A549 (cell line): ENCODE data around the gene ALDH16A1. TPM values are rescaled to one million over a fixed set of nuclear protein-coding genes. Genes with fewer than 3 reads are reported as not detected.
"Not testable (repeated sequence)": the region's sequence is repeated elsewhere in the genome, so short reads cannot be mapped to it uniquely, and the experiment has no call there.

Source experiments
- ATAC-seq, 2 experiments: fragments of 200-7000 bp in 1 of 2; fragments of >200 bp in 1 of 2; cut with Nextera tagmentation in 1 of 2; cut with Tn5 transposase in 1 of 2; 3 replicates each; pipeline versions ENCODE4 v1.8.0 to v1.9.1; 2018 to 2020; ENCODE audit warnings: mild to moderate bottlenecking in 1 of 2, moderate library complexity in 1 of 2
- CTCF ChIA-PET: fragments of 300-600 bp; sonication (Branson Sonifier 250); formaldehyde crosslinking; extraction: SDS; loops from one replicate; lab custom pipeline; 2021; ENCODE audit warnings: antibody characterized with exemption, inconsistent platforms; lab: Yijun Ruan, JAX
- POLR2A ChIA-PET: fragments of 350-600 bp; formaldehyde crosslinking; extraction: SDS; loops from one replicate; lab custom pipeline; 2021; ENCODE audit warnings: antibody characterized with exemption, inconsistent platforms; lab: Yijun Ruan, JAX
- DNase-seq, 2 experiments: peaks; one replicate each; pipeline versions ENCODE4 v3.0.0 to v3.0.0-alpha.2; 2011 to 2016; ENCODE audit warnings: low read depth in 1 of 2, low spot score in 1 of 2
- FAIRE-seq: peaks from 2 replicates; lab custom pipeline; 2011; peaks lifted over from hg19 to GRCh38; lab: Jason Lieb, UNC
- H3K27ac ChIP-seq, 2 experiments: fragments of >200 bp; sonication (Bioruptor Twin); formaldehyde crosslinking; 3 replicates each; pipeline ENCODE4 v1.5.1; 2016 to 2017
- H3K4me1 ChIP-seq: fragments of >200 bp; sonication (Bioruptor Twin); formaldehyde crosslinking; 3 replicates; pipeline ENCODE4 v1.6.1; 2016
- H3K4me2 ChIP-seq: fragments of >200 bp; sonication (Bioruptor Twin); formaldehyde crosslinking; 3 replicates; pipeline ENCODE4 v1.6.1; 2016
- H3K4me3 ChIP-seq: fragments of >200 bp; sonication (Bioruptor Twin); formaldehyde crosslinking; 3 replicates; pipeline ENCODE4 v1.5.1; 2016
- H3K9me3 ChIP-seq: fragments of >200 bp; sonication (Bioruptor Twin); formaldehyde crosslinking; 3 replicates; pipeline ENCODE4 v1.6.1; 2016
- BHLHE40 ChIP-seq: IDR thresholded peaks from 2 replicates; pipeline ENCODE4 v1.6.1; 2012; ENCODE audit warnings: low read depth, low read length, inconsistent platforms
- CBX2 ChIP-seq: fragments of 200-600 bp; sonication (generic); IDR thresholded peaks from 2 replicates; pipeline ENCODE4 v1.6.1; 2016; ENCODE audit warnings: low read depth, mild to moderate bottlenecking, borderline replicate concordance
- CHD2 ChIP-seq: fragments of 150-350 bp; IDR thresholded peaks from 2 replicates; pipeline ENCODE4 v1.6.1; 2014; ENCODE audit warnings: low read length; ENCODE audit not compliant: partially characterized antibody
- CTCF ChIP-seq: fragments of >200 bp; sonication (Bioruptor Twin); formaldehyde crosslinking; IDR thresholded peaks from 3 replicates; pipeline ENCODE4 v1.5.1; 2016
- EHF ChIP-seq: fragments of 250-450 bp; sonication (Bioruptor Pico); IDR thresholded peaks from 2 replicates; pipeline ENCODE4 v1.5.0; 2020; ENCODE audit warnings: mild to moderate bottlenecking
- EHMT2 ChIP-seq: fragments of 200-600 bp; sonication (generic); IDR thresholded peaks from 2 replicates; pipeline ENCODE4 v1.6.1; 2016; ENCODE audit warnings: antibody characterized with exemption, low read depth, mild to moderate bottlenecking, moderate library complexity
- EP300 ChIP-seq, 2 experiments: fragments of >200 bp; sonication (Bioruptor Twin); formaldehyde crosslinking; IDR thresholded peaks; 2 replicates in 1 of 2; 3 replicates in 1 of 2; pipeline ENCODE4 v1.6.1; 2016 to 2017
- JUN ChIP-seq, 2 experiments: fragments of >200 bp; sonication (Bioruptor Twin); formaldehyde crosslinking; IDR thresholded peaks; 2 replicates in 1 of 2; 3 replicates in 1 of 2; pipeline ENCODE4 v1.6.1; 2016 to 2017
- MAFK ChIP-seq: fragments of 450-650 bp; IDR thresholded peaks from 2 replicates; pipeline ENCODE4 v1.6.1; 2014; ENCODE audit not compliant: partially characterized antibody
- NFE2L2 ChIP-seq: fragments of 150-350 bp; conservative IDR thresholded peaks from 2 replicates; pipeline ENCODE4 v1.6.1; 2014; ENCODE audit warnings: low read length
- NPAS2 ChIP-seq: fragments of 250-450 bp; sonication (Bioruptor Pico); IDR thresholded peaks from 2 replicates; pipeline ENCODE4 v1.8.0; 2022; ENCODE audit warnings: mild to moderate bottlenecking, moderate library complexity, borderline replicate concordance
- POLR2A ChIP-seq: IDR thresholded peaks from 2 replicates; pipeline ENCODE4 v1.6.1; 2012; ENCODE audit warnings: mild to moderate bottlenecking, low read length
- RARB ChIP-seq: fragments of 250-450 bp; sonication (Bioruptor Pico); IDR thresholded peaks from 2 replicates; pipeline ENCODE4 v1.8.0; 2021; ENCODE audit warnings: mild to moderate bottlenecking, moderate library complexity
- RCOR1 ChIP-seq: fragments of 150-350 bp; IDR thresholded peaks from 2 replicates; pipeline ENCODE4 v1.6.1; 2014; ENCODE audit warnings: antibody characterized with exemption, low read length, low read depth
- RNF2 ChIP-seq: fragments of 200-600 bp; sonication (generic); IDR thresholded peaks from 2 replicates; pipeline ENCODE4 v1.6.1; 2016; ENCODE audit warnings: low read depth, mild to moderate bottlenecking, antibody characterized with exemption, moderate library complexity, borderline replicate concordance
- TP53 ChIP-seq: fragments of 250-450 bp; sonication (Bioruptor Pico); IDR thresholded peaks from 2 replicates; pipeline ENCODE4 v1.5.0; 2021; ENCODE audit warnings: mild to moderate bottlenecking, moderate library complexity
- ZC3H11A ChIP-seq: fragments of 450-650 bp; IDR thresholded peaks from 2 replicates; pipeline ENCODE4 v1.6.1; 2014; ENCODE audit warnings: antibody characterized with exemption, mild to moderate bottlenecking
- ZSCAN20 ChIP-seq: fragments of 250-450 bp; sonication (Bioruptor Pico); IDR thresholded peaks from 2 replicates; pipeline ENCODE4 v1.8.0; 2022; ENCODE audit warnings: mild to moderate bottlenecking, moderate library complexity
- WGBS: methylation state at CpG from one replicate; pipeline ENCODE4 v1.1.6; 2017; ENCODE audit errors: missing lambda C conversion rate; 5-methylcytosine and 5-hydroxymethylcytosine counted together
- polyA plus RNA-seq, 4 experiments: library from polyadenylated mRNA; depleted of rRNA in 3 of 4; stranded (reverse); fragments of >200 nt; fragmentation: RNase III in 1 of 4; extraction: RNeasy Plus Mini Kit Qiagen cat#74134 plus additional on column Dnase treatment in 1 of 4; gene quantifications; 2 replicates in 3 of 4; 3 replicates in 1 of 4; pipeline ENCODE4 v1.2.3, GENCODE V29; 2011 to 2017
- TF ChIP-seq, protein P1 (sequence below): IDR thresholded peaks from 2 replicates; pipeline ENCODE4 v1.6.1; 2012
- TF ChIP-seq, protein P2 (sequence below): fragments of 250-450 bp; sonication (Bioruptor Pico); IDR thresholded peaks from 2 replicates; pipeline ENCODE4 v1.5.0; 2021; ENCODE audit warnings: mild to moderate bottlenecking, moderate library complexity, borderline replicate concordance

ALDH16A1 gene
- polyA plus RNA-seq, 2 of the 4 experiments (the other 2 are of a cell fraction): 10.2 to 23.0 TPM

DNA sequence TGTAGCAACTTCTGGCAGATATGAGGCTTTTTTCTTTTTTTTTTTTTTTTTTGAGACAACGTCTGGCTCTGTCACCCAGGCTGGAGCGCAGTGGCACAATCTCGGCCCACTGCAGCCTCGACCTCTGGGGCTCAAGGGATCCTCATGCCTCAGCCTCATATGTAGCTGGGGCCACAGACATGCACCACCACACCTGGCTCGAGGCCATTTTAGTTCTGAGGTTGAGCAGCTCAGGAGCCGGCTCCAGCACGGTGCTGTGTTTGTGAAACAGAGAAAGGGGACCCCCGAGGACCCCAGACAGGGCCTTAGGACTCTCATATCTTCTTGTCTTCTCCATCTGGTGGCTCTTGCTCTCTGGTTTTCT lies 17.6 kb downstream of the ALDH16A1 start:
- TF ChIP-seq TP53 (CRISPR knock-in tag) (no peak), CTCF (no peak), ZC3H11A (no peak), EHF (no peak), CBX2 (no peak), RARB (CRISPR knock-in tag) (no peak), RCOR1 (no peak), MAFK (no peak), CHD2 (no peak), EHMT2 (no peak), JUN (IDR thresholded peaks at IDR 0.05) (no peak)
- TF ChIP-seq, protein P1, sequence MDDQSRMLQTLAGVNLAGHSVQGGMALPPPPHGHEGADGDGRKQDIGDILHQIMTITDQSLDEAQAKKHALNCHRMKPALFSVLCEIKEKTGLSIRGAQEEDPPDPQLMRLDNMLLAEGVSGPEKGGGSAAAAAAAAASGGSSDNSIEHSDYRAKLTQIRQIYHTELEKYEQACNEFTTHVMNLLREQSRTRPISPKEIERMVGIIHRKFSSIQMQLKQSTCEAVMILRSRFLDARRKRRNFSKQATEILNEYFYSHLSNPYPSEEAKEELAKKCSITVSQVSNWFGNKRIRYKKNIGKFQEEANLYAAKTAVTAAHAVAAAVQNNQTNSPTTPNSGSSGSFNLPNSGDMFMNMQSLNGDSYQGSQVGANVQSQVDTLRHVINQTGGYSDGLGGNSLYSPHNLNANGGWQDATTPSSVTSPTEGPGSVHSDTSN: no peak
- TF ChIP-seq, protein P2, sequence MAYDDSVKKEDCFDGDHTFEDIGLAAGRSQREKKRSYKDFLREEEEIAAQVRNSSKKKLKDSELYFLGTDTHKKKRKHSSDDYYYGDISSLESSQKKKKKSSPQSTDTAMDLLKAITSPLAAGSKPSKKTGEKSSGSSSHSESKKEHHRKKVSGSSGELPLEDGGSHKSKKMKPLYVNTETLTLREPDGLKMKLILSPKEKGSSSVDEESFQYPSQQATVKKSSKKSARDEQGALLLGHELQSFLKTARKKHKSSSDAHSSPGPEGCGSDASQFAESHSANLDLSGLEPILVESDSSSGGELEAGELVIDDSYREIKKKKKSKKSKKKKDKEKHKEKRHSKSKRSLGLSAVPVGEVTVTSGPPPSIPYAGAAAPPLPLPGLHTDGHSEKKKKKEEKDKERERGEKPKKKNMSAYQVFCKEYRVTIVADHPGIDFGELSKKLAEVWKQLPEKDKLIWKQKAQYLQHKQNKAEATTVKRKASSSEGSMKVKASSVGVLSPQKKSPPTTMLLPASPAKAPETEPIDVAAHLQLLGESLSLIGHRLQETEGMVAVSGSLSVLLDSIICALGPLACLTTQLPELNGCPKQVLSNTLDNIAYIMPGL: no peak
- no peak overlapping the region for H3K27ac ChIP-seq
- DNase-seq (no peak), FAIRE-seq (no peak), ATAC-seq (no peak)
- no peaks in the 10 kb centered on the region for H3K9me3 ChIP-seq
- H3K4me1 ChIP-seq: peaks cover 12% of the 10 kb centered on the region
- H3K4me3 ChIP-seq: no peak overlapping the region
- CTCF ChIA-PET: interaction anchor here (0.5 to 5.5 kb wide), 14 partner anchors 8 to 1194 kb away, joined by 3 to 87 read pairs (median 3); partner anchors contain the start of genes ALDH16A1 and PIH1D1
- POLR2A ChIA-PET: interaction anchor here (0.6 to 3.5 kb wide), 4 partner anchors 8 to 170 kb away, joined by 4 to 11 read pairs (median 4); partner anchors contain the start of genes ALDH16A1, RPL13A and RRAS
- H3K4me2 ChIP-seq: no peak overlapping the region
- WGBS: 81% methylated on average over 8 of the region's 8 CpGs

- CTCF ChIA-PET: interaction anchor here (0.8 to 5.5 kb wide), 29 partner anchors 8 to 465 kb away, joined by 3 to 87 read pairs (median 5); partner anchors contain the start of genes ALDH16A1, PIH1D1, PRRG2 and RPL13A
- POLR2A ChIA-PET: interaction anchor here (1.7 kb wide), 1 partner anchor 20 kb away, joined by 8 read pairs; the partner anchor contains the start of gene ALDH16A1
- DNase-seq (no peak), FAIRE-seq (no peak), ATAC-seq (no peak)
- Histone ChIP-seq H3K4me1 (peaks cover 24% of the 10 kb centered on the region), H3K27ac (no peak overlapping the region)
- no peak for TF ChIP-seq BHLHE40
- TF ChIP-seq NFE2L2: no peak
- no peak for TF ChIP-seq EP300 (IDR thresholded peaks at IDR 0.05)
- no peak for TF ChIP-seq ZSCAN20 (CRISPR knock-in tag)
- TF ChIP-seq RNF2: no peak
- TF ChIP-seq NPAS2: no peak
- TF ChIP-seq POLR2A: 0 out of 2 replicates have a peak, but pooled peaks have one; percentile 11
- TF ChIP-seq, all 56 proteins: peak for 1
- 83% methylated on average over 9 of the region's 9 CpGs for WGBS
- no peak overlapping the region for H3K4me3 ChIP-seq
- no peak overlapping the region for H3K4me2 ChIP-seq
- H3K9me3 ChIP-seq: no peaks in the 10 kb centered on the region
These were observed 19.9 kb downstream of the ALDH16A1 start for GRCh38 chr19:49472936-49473335.

DNA sequence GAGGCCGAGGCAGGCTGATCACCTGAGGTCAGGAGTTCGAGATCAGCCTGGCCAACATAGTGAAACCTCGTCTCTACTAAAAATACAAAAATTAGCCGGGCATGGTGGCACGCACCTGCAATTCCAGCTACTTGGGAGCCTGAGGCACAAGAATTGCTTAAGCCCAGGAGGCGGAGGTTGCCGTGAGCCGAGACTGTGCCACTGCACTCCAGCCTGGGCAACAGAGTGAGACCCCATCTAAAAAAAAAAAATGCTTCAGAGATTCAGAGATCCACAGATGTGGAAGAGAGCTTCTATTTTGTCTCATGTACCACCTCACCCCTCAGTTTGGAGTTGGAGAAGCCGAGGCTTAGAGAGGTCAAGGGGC lies 20.5 kb downstream of the ALDH16A1 start:
- POLR2A ChIA-PET: interaction anchor here (0.8 to 1.7 kb wide), 2 partner anchors 20 to 22 kb away, joined by 3 to 8 read pairs; partner anchors contain the start of gene ALDH16A1
- not testable (repeated sequence) for ATAC-seq, H3K9me3 ChIP-seq, FAIRE-seq, DNase-seq
- 75% methylated on average over 9 of the region's 9 CpGs for WGBS
- H3K4me2 ChIP-seq: peak overlapping the region; percentile 92
- CTCF ChIA-PET: interaction anchor here (0.6 to 5.5 kb wide), 37 partner anchors 9 to 1750 kb away, joined by 3 to 87 read pairs (median 5); partner anchors contain the start of genes ALDH16A1, KASH5, PIH1D1 and PRRG2
- peaks cover 24% of the 10 kb centered on the region for H3K4me1 ChIP-seq
- peak overlapping the region; percentile 59; the same call in 1 of the 3 replicates for H3K4me3 ChIP-seq
- peak overlapping the region in 1 of 2 experiments; percentile 91; a peak in 3 of 6 replicates for H3K27ac ChIP-seq
